ENCODE measurements around the gene RILPL1. TPM values are rescaled to one million over a fixed set of nuclear protein-coding genes. Genes with fewer than 3 reads are reported as not detected.

The RILPL1 gene
- total RNA-seq, 1 experiment from 2014 or later, result 18.8 TPM

- no peak overlapping the region for H3K4me2 ChIP-seq (ENCODE audit: low read length)
- no peaks in the 10 kb centered on the region for H3K27me3 ChIP-seq (ENCODE audit: low read length)
- ChIA-PET POLR2A (ENCODE audit: unreplicated experiment) (no interaction called here), CTCF (no interaction called here)
- H3K4me1 ChIP-seq (ENCODE audit: insufficient read depth, low read length), result no peaks in the 10 kb centered on the region
- ATAC-seq (no peak), DNase-seq (no peak)
- H3K36me3 ChIP-seq (ENCODE audit: low read depth, low read length), result no peaks in the 10 kb centered on the region; the same call in 1 of the 2 replicates
- no peak overlapping the region for H2AFZ ChIP-seq (ENCODE audit: low read length)
- H3K79me2 ChIP-seq (ENCODE audit: low read length), result no peaks in the 10 kb centered on the region
- intact Hi-C loops (cut with micrococcal nuclease), result no loop called here
- H3K9ac ChIP-seq (ENCODE audit: low read length), result no peak overlapping the region
- no peaks in the 10 kb centered on the region for H4K20me1 ChIP-seq (ENCODE audit: low read length)
- H3K27ac ChIP-seq (ENCODE audit: low read length), result no peak overlapping the region
- H3K9me2 ChIP-seq (replicated peaks; ENCODE audit: low read length), result no peaks in the 10 kb centered on the region
- no TSS peak for BruUV-seq (replicated peaks)
- no peaks in the 10 kb centered on the region for H3K9me3 ChIP-seq (ENCODE audit: low read length)
- no peak overlapping the region for H3K4me3 ChIP-seq (ENCODE audit: low read length)
- no peaks in the 10 kb centered on the region for H3F3A ChIP-seq (ENCODE audit: low read length, unreplicated experiment)
- TF ChIP-seq EZH2 (IDR thresholded peaks at IDR 0.05; ENCODE audit: low read length, unreplicated experiment), result no peak
- no peak for TF ChIP-seq EZH2phosphoT487 (IDR thresholded peaks at IDR 0.05; ENCODE audit: borderline replicate concordance, low read length)
- no peak for TF ChIP-seq CTCF (conservative IDR thresholded peaks at IDR 0.05; ENCODE audit: low read depth, low read length)
Measured at GRCh38 chr12:123475246-123475703, 58.2 kb downstream of the RILPL1 start.

- Histone ChIP-seq H3K4me2 (ENCODE audit: low read length) (no peak overlapping the region), H3K79me2 (ENCODE audit: low read length) (no peaks in the 10 kb centered on the region), H3F3A (ENCODE audit: low read length, unreplicated experiment) (no peaks in the 10 kb centered on the region), H4K20me1 (ENCODE audit: low read length) (no peaks in the 10 kb centered on the region), H3K9ac (ENCODE audit: low read length) (no peak overlapping the region), H3K27ac (ENCODE audit: low read length) (no peak overlapping the region), H3K4me3 (ENCODE audit: low read length) (no peak overlapping the region), H3K36me3 (ENCODE audit: low read depth, low read length) (no peaks in the 10 kb centered on the region; the same call in 1 of the 2 replicates), H2AFZ (ENCODE audit: low read length) (no peak overlapping the region), H3K4me1 (ENCODE audit: insufficient read depth, low read length) (no peaks in the 10 kb centered on the region), H3K9me2 (replicated peaks; ENCODE audit: low read length) (no peaks in the 10 kb centered on the region), H3K27me3 (ENCODE audit: low read length) (no peaks in the 10 kb centered on the region), H3K9me3 (ENCODE audit: low read length) (no peaks in the 10 kb centered on the region)
- intact Hi-C loops (cut with micrococcal nuclease), result no loop called here
- BruUV-seq (replicated peaks), result no TSS peak
- ChIA-PET CTCF (no interaction called here), POLR2A (ENCODE audit: unreplicated experiment) (no interaction called here)
- ATAC-seq (no peak), DNase-seq (no peak)
- TF ChIP-seq CTCF (conservative IDR thresholded peaks at IDR 0.05; ENCODE audit: low read depth, low read length), result no peak
- no peak for TF ChIP-seq EZH2phosphoT487 (IDR thresholded peaks at IDR 0.05; ENCODE audit: borderline replicate concordance, low read length)
- TF ChIP-seq EZH2 (IDR thresholded peaks at IDR 0.05; ENCODE audit: low read length, unreplicated experiment), result no peak
Measured at GRCh38 chr12:123474485-123475245, 58.9 kb downstream of the RILPL1 start.

GRCh38 chr12:123472438-123472849 is 61.1 kb downstream of the RILPL1 start:
- no peak overlapping the region for H3K4me2 ChIP-seq (ENCODE audit: low read length)
- no peak overlapping the region for H3K27ac ChIP-seq (ENCODE audit: low read length)
- H3K4me3 ChIP-seq (ENCODE audit: low read length), result no peak overlapping the region
- H2AFZ ChIP-seq (ENCODE audit: low read length), result no peak overlapping the region
- H3K36me3 ChIP-seq (ENCODE audit: low read depth, low read length), result no peaks in the 10 kb centered on the region; the same call in 1 of the 2 replicates
- H3K79me2 ChIP-seq (ENCODE audit: low read length), result no peaks in the 10 kb centered on the region
- TF ChIP-seq EZH2 (IDR thresholded peaks at IDR 0.05; ENCODE audit: low read length, unreplicated experiment) (no peak), EZH2phosphoT487 (IDR thresholded peaks at IDR 0.05; ENCODE audit: borderline replicate concordance, low read length) (no peak)
- no peaks in the 10 kb centered on the region for H3K4me1 ChIP-seq (ENCODE audit: insufficient read depth, low read length)
- no peaks in the 10 kb centered on the region for H3K9me3 ChIP-seq (ENCODE audit: low read length)
- ChIA-PET POLR2A (ENCODE audit: unreplicated experiment) (no interaction called here), CTCF (no interaction called here)
- DNase-seq (no peak), ATAC-seq (no peak)
- no TSS peak for BruUV-seq (replicated peaks)
- no peaks in the 10 kb centered on the region for H3F3A ChIP-seq (ENCODE audit: low read length, unreplicated experiment)
- H3K27me3 ChIP-seq (ENCODE audit: low read length), result no peaks in the 10 kb centered on the region
- no peak overlapping the region for H3K9ac ChIP-seq (ENCODE audit: low read length)
- intact Hi-C loops (cut with micrococcal nuclease), result no loop called here
- H3K9me2 ChIP-seq (replicated peaks; ENCODE audit: low read length), result no peaks in the 10 kb centered on the region
- H4K20me1 ChIP-seq (ENCODE audit: low read length), result no peaks in the 10 kb centered on the region

Measured in PC-3 (cell line).